GM19025 (cell line): Measurements from ENCODE around the gene GID8.

Source experiments
- ATAC-seq: cut with Tn5 transposase; IDR thresholded peaks from one replicate; pipeline ENCODE4 v1.9.1; 2021; ENCODE audit warnings: mild to moderate bottlenecking, low read depth, moderate library complexity; ENCODE audit not compliant: unreplicated experiment

GID8 gene

DNA sequence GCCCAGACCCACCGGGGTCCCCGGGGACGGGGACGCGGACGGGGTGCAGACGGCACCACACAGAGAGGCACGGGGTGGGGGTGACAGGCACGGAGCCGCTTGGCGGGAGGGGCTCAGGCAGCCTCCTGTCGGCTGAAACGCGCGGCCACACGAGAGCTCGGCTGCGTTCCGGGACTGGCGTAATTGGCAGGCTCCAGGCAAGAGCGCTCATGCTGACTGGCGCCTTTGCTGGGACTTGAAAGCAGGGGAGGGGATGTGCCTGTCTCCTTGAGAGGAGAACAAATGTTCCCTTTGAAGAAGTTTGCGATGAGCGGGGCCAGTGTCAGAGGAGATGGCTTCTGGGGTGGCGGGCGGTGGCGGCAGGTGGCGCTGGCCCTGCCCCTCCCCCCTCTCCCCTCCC is 43.0 kb downstream of the GID8 start:
- ATAC-seq = no peak

DNA sequence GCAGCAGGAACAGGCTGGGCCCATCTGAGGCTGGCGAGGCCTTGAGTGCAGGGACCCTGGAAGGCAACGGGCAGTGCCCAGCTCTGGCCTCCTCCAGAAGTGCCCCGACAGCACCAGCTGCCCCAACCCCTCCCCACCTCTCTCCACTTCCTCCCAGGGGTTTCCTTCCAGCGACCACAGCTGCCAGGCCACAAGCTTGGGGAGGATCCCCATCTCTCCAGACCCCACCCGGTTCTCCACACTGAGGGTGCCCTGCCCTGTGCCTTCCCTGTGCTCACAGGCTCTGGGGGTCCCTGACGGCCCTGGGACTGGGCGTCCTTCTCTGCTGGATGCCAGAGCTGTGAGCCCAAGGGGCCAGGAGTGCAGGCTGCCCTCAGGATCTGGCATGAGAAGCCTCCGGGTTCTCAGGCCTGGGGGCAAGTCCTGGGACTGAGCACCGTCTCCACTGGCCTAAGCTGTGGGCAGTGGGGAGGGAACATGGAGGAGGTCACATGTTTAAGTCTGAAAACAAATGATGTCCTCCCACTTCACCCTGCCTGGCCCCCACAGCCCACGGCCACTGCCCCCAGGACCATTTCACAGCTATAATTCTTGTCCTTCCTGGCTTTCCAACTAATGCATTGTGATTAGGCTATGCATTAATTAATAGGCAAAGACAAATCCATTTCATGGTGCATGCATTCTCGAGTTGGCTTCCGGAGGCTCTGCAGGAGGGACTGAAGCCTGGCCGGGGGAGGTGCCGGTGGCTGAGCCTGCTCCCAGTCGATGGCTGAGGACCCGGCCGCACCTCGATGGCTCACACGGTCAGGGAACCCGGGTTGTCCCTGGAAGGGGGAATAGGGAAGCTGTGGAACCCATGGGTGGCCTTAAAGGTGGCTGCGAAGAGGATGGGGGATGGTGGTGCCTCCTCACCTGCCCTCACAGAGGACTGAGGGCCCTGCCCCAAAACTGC is 44.5 kb downstream of the GID8 start:
- ATAC-seq = no peak

DNA sequence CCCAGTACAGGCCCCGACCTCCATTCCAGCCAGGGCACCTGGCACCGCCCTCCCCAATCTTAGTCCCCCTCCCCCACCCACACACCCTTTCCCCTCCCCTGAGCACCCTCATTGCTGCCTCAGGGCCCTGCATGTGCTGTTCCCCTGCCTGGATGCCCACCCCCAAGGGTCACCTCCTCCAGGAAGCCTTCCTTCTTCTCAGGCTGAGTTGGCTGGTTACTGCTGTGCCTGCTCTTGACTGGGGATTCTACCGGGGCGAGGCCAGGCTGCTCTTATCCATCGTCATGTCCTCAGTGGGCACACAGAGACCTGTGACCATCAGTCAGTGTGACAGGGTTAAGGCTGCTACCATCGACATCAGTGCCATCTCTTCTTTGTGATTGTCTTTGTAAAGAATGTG is 45.3 kb downstream of the GID8 start:
- ATAC-seq = no peak

DNA sequence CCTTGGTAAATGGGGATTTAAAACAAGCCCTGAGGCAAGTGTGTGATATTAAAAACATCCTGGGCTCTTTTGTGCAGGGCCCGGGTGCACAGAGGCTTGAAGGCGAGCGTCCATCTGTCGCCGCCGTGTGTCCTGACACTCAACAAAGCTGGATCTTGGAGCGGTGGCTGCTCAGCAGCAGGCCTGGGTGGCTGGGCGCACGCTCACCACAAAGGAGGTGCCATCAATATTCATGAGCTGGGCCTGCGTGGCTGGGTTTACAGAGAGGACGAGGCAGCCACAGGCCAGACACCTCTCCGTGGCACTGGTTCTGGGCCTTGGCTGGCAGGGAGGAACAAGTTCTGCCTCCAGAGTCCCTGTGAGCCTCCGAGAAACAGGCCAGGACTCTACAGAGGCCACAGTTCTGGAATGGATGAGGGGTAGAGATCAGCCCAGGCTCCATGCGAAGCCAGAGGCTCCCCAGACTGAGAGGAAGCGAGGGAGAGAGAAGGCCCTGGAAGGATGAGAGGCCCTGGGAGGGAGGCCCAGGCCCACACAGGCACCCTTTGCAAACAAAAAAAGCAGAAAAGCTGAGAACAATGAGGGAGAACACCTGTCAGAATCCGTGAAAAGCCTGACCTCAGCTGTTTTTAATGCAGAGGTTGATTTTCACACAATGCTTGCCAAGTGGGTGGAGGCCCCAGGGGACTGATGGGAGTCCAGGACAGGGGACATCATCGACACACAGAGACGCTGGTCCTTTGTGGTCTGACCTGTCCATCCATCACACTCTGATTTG is 46.9 kb downstream of the GID8 start:
- no peak for ATAC-seq

GRCh38 chr20:62985444-62985778 is 47.5 kb downstream of the GID8 start:
- ATAC-seq = no peak

DNA sequence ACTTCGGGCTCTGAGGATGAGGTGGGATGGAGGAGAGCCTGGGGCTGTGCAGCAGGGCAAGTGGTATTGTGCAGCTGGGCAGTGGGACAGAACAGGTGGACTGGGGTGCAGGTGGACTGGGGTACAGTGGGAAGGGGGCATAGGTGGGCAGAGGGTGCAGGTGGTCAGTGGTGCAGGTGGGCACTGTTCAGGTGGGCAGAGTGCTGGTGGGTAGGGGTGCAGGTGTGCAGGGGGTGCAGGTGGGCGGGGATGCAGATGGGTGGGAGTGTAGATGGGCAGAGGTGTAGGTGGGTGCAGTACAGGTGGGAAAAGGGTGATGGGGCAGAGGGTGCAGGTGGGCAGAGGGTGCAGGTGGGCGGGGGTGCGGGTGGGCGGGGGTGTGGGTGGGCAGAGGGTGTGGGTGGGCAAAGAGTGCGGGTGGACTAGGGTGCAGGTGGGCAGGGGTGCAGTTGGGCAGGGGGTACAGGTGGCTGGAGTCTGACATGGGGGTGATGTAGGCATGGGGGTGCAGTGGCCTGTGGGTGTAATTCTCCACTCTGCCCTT is 48.4 kb downstream of the GID8 start:
- no peak for ATAC-seq

DNA sequence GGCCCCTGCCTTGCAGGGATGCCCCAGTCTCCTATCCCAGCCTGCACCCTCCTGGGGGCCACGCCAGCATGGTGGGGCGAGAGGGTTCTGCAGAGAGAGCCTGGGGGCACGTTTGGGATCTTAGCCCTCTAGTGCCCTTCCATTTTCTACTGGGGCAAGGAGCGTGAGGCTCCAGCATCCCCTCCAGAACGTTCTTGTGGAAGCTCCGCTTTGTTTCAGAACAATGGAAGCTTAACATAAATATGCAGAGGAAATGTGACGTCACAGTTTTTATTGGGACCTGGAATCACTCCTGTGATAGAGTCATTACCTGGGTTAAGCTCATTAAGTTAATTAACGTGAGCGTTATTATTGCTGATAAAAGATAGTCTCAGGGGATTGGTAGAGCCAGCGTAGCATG is 49.2 kb downstream of the GID8 start:
- ATAC-seq = no peak

DNA sequence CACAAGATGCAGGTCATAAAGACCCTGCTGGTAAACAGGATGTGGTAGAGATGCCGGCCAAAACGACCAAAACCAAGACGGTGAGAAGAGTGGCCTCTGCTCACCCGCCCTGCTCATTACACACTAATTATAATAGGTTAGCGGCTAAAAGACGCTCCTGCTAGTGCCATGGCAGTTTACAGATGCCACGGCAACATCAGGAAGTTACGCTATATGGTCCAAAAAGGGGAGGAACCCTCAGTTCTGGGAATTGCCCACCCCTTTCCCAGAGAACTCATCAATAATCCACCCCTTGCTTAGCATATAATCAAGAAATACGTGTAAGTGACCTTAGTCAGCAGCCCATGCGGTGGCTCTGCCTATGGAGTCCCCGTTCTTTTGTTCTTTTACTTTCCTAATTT is 51.3 kb downstream of the GID8 start:
- ATAC-seq = no peak

- ATAC-seq = no peak
Observed at GRCh38 chr20:62990306-62990825, 52.4 kb downstream of the GID8 start.

GRCh38 chr20:62991196-62991807 is 53.4 kb downstream of the GID8 start:
- no peak for ATAC-seq

DNA sequence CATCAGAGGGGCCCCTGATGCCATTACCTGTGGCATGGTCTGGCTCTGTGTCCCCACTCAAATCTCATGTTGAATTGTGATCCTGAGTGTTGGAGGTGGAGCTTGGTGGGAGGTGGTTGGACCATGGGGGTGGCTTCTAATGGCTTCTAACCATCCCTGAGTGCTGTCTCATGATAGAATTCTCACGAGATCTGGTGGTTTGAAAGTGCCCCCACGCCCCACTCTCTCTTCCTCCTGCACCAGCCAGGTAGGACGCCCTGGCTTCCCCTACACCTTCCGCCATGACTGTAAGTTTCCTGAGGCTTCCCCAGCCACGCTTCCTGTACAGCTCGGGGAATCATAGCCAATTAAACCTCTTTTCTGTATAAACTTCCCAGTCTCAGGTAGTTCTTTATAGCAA is 53.9 kb downstream of the GID8 start:
- ATAC-seq = no peak

DNA sequence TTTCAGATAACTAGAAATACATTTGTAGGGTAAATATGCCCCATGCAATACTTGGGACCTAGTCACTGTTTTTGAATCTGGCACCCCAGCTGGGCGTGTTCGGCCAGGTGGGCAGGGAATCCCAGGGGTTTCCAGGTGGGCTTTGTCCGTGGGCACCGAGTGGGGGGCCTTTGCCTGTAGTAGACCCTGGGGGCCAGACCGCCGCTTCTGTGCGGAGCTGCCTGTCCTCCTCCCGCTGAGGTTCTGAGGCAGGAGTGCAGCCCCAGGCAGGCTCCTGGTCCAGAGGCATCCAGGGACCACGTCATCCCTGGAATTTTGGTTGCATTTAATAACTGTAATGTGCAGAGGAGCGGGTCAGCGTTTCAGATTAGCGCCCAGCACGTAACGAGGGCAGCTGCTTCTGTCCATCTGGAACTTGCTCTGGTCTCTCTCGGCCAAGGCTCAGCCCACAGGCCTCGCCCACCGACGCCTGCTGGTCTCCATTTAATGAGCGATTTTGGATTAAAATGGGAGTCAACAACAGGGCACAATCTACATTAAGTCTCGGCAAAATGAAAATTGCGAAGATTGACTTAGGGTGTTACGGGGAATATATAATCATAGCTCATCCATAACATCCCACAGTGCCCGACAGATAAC is 56.0 kb downstream of the GID8 start:
- ATAC-seq = no peak

DNA sequence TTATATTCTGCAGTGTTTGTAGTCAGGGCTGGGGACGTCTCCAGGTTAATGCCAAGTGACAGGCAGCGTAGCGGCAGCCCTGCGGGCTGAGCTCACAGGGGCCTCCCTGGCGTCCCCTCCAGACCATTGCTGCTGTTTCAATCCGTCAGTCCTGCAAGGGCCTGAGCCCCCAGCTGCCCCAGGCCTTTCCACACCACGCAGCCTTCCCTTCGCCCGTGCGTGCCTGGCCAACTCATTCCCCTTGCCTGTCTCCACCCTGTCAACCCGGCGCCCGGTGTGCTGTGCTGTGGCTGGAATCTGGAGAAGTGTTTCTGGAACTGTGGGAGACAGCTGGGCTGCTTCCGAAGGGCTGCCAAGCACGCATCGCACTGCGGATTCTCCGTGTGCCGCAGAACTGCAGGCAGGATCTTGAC is 56.9 kb downstream of the GID8 start:
- no peak for ATAC-seq

DNA sequence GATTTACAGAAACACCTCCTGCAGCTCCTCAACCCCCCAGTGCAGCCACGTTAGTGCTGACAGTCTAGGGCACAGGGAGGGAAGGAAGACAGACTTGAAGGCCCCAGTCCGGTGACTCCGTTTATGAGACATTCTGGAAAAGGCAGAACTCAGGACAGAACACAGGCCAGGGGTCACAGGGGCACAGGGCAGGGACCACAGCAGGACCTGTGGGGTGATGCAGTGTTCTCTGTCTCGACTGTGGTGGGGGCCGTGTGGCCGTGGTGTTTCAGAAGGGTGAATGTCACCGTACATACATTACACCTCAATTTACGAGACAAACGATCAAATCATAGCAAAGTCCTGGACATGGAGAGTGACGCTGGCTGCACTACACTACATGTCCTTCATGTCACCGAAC is 57.5 kb downstream of the GID8 start:
- no peak for ATAC-seq

DNA sequence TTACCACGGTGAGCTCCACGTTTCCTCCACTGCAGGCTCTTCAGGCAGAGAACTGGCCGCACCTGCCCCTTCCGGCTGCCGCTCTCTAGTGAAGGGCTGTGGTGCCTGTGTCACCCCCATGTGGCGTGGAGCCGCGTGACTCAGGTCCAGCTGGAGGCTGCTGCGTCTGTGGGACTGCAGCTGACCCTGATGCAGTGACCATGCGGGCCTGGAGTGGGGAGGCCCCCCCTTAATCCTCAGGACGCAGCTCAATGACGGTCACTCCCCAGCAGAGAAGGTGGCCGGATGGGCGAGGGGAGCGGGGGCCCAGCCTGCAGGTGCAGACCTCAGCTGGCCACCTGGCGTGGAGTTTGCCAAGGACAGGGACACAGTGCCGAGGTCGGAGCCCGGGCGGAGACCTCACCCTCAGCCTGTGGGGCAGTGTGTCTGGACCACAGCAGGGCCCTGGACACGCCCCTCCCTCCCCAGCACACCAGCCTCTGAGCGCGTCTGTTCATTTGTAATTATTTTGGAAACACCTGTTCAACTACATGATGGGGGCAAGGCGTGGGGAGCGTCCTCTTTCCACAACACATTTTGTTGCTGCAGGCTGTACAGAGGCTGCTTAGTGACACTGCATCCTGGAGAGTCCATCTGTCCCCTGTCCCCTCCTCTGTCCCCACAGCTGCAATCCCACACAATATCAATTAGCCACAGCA is 58.1 kb downstream of the GID8 start:
- no peak for ATAC-seq

DNA sequence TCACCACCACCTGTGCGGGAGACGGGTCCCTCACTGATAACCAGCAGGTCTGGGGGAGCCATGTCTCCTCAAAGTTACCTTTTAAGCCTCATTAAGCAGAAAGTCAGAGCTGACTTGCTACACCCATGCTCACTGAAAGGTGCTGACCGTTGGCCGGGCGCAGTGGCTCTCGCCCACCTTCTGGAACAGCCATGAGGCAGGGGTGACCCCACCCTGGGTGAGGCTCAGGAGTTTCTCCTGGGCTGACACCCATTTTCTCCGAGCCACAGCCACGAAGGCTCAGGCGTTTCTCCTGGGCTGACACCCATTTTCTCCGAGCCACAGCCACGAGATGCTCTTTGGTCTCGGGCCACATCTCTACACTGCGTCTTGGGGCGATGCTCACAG is 58.6 kb downstream of the GID8 start:
- no peak for ATAC-seq

DNA sequence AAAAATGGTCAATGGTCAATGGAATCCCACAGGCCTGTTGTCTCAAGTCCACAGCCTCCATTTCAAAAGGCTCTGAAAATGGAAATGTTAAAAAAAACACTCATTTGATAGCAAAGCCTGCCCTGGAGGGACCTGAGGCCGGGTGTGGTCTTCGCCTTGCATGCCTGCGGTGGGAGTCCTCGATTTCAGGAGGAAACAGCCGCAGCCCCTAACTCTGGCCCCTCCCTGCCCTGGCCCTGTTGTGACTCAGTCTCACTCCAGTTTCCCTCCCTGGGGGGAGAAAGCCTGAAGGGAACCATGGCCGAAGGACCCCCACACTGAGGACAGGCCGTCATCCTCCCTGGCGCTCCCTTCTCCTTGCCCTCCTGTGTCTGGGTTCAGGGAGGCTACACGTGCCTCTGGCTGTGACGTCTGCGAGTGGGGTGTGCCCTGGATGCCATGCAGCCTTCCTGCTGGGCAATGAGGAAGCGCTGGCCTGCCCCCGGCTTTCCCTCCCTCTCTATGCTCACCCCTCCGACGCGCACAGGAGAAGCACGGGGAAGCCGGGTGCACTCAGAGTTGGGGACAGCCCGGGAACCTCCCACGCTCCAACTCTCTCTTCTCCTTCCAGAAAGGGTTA is 59.6 kb downstream of the GID8 start:
- no peak for ATAC-seq
